IMR-90 (cell line): ENCODE measurements around the gene SLC12A7. TPM values are rescaled to one million over a fixed set of nuclear protein-coding genes. Genes with fewer than 3 reads are reported as not detected.

Experiments
- ATAC-seq: fragments of 200-7000 bp; cut with Tn5 transposase; 2 replicates; pipeline ENCODE4 v1.9.1; 2020; ENCODE audit warnings: low read depth, mild to moderate bottlenecking, moderate library complexity
- BruUV-seq: library from RNA; stranded (reverse); fragments of 400-500 nt; replicated peaks from 2 replicates; lab custom pipeline; 2021; lab: Mats Ljungman, UMichigan
- CTCF ChIA-PET: fragments of 300-600 bp; formaldehyde crosslinking; extraction: SDS; loops from one replicate; lab custom pipeline; 2021; ENCODE audit warnings: antibody characterized with exemption; lab: Yijun Ruan, JAX
- POLR2A ChIA-PET: fragments of 300-600 bp; sonication (Branson Sonifier 250); formaldehyde crosslinking; loops from one replicate; lab custom pipeline; 2022; ENCODE audit warnings: antibody characterized with exemption; ENCODE audit not compliant: unreplicated experiment; lab: Charles Lee
- DNase-seq: peaks from one replicate; pipeline ENCODE4 v3.0.0; 2013
- H2AFZ ChIP-seq: replicated peaks from 2 replicates; pipeline ENCODE3; 2013; ENCODE audit warnings: low read length, mild to moderate bottlenecking; ENCODE audit not compliant: poor library complexity
- H2AK5ac ChIP-seq: 2 replicates; pipeline ENCODE4 v1.6.1; 2013; ENCODE audit warnings: low read depth, low read length, inconsistent platforms
- H2AK9ac ChIP-seq: replicated peaks from 2 replicates; pipeline ENCODE3; 2013; ENCODE audit warnings: mild to moderate bottlenecking, low read depth, low read length, moderate library complexity; ENCODE audit not compliant: poor library complexity
- H2BK120ac ChIP-seq: 2 replicates; pipeline ENCODE4 v1.6.1; 2013; ENCODE audit warnings: low read depth, low read length, inconsistent platforms
- H2BK15ac ChIP-seq: 3 replicates; pipeline ENCODE4 v1.6.1; 2013; ENCODE audit warnings: low read depth, low read length, inconsistent platforms
- H2BK20ac ChIP-seq: 2 replicates; pipeline ENCODE4 v1.6.1; 2013; ENCODE audit warnings: low read depth, mild to moderate bottlenecking, inconsistent platforms, low read length, moderate library complexity
- H2BK5ac ChIP-seq: 2 replicates; pipeline ENCODE4 v1.6.1; 2013; ENCODE audit warnings: mild to moderate bottlenecking, low read depth, low read length, inconsistent platforms; ENCODE audit not compliant: poor library complexity, severe bottlenecking
- H3K14ac ChIP-seq: replicated peaks from 2 replicates; pipeline ENCODE4 v1.6.1; 2013; ENCODE audit warnings: low read depth, low read length, inconsistent platforms
- H3K18ac ChIP-seq: 2 replicates; pipeline ENCODE4 v1.6.1; 2013; ENCODE audit warnings: low read depth, low read length, control low read depth
- H3K23ac ChIP-seq: 2 replicates; pipeline ENCODE4 v1.6.1; 2013; ENCODE audit warnings: low read depth, low read length, inconsistent platforms
- H3K27ac ChIP-seq: 2 replicates; pipeline ENCODE4 v1.5.1; 2013; ENCODE audit warnings: mild to moderate bottlenecking, control low read depth, low read length; ENCODE audit not compliant: insufficient read depth
- H3K27me3 ChIP-seq: 2 replicates; pipeline ENCODE4 v1.6.1; 2013; ENCODE audit warnings: low read length; ENCODE audit not compliant: control insufficient read depth, insufficient read depth
- H3K36me3 ChIP-seq: 2 replicates; pipeline ENCODE4 v1.6.1; 2013; ENCODE audit warnings: low read length, mixed read lengths; ENCODE audit not compliant: control insufficient read depth, insufficient read depth
- H3K4ac ChIP-seq: 2 replicates; pipeline ENCODE4 v1.6.1; 2013; ENCODE audit warnings: low read depth, low read length, inconsistent platforms
- H3K4me1 ChIP-seq: 2 replicates; pipeline ENCODE4 v1.6.1; 2013; ENCODE audit warnings: low read length, mixed read lengths; ENCODE audit not compliant: control insufficient read depth, insufficient read depth
- H3K4me2 ChIP-seq: 2 replicates; pipeline ENCODE4 v1.6.1; 2013; ENCODE audit warnings: low read depth, mild to moderate bottlenecking, control low read depth, low read length, moderate library complexity
- H3K4me3 ChIP-seq: 2 replicates; pipeline ENCODE4 v1.5.1; 2013; ENCODE audit warnings: low read depth, mild to moderate bottlenecking, control low read depth, low read length, moderate library complexity; ENCODE audit not compliant: insufficient read depth
- H3K56ac ChIP-seq: 2 replicates; pipeline ENCODE4 v1.6.1; 2013; ENCODE audit warnings: low read length, inconsistent platforms; ENCODE audit not compliant: insufficient read depth; ENCODE audit errors: extremely low read depth
- H3K79me1 ChIP-seq, 2 experiments: 2 replicates each; pipeline ENCODE4 v1.6.1; 2013; ENCODE audit warnings: low read length in 2 of 2, inconsistent platforms in 1 of 2, low read depth in 1 of 2
- H3K9ac ChIP-seq: 2 replicates; pipeline ENCODE4 v1.6.1; 2013; ENCODE audit warnings: low read depth, low read length, control low read depth
- H3K9me1 ChIP-seq: 2 replicates; pipeline ENCODE4 v1.6.1; 2013; ENCODE audit warnings: low read length, inconsistent platforms; ENCODE audit not compliant: insufficient read depth
- H3K9me3 ChIP-seq: 2 replicates; pipeline ENCODE4 v1.6.1; 2013; ENCODE audit warnings: low read length; ENCODE audit not compliant: control insufficient read depth, insufficient read depth
- H4K20me1 ChIP-seq: 2 replicates; pipeline ENCODE4 v1.6.1; 2013; ENCODE audit warnings: low read length, inconsistent platforms; ENCODE audit not compliant: insufficient read depth
- H4K5ac ChIP-seq: 2 replicates; pipeline ENCODE4 v1.6.1; 2013; ENCODE audit warnings: mild to moderate bottlenecking, low read depth, low read length, control low read depth
- H4K8ac ChIP-seq, 2 experiments: 2 replicates each; pipeline ENCODE4 v1.6.1; 2013; ENCODE audit warnings: low read depth in 2 of 2, low read length in 2 of 2, control low read depth in 1 of 2, inconsistent platforms in 1 of 2
- H4K91ac ChIP-seq: 2 replicates; pipeline ENCODE4 v1.6.1; 2013; ENCODE audit warnings: low read depth, low read length, inconsistent platforms; ENCODE audit not compliant: insufficient read depth
- BHLHE40 ChIP-seq: fragments of 150-350 bp; IDR thresholded peaks from 2 replicates; pipeline ENCODE4 v1.6.1; 2016; ENCODE audit warnings: mild to moderate bottlenecking, low read depth, low read length
- CEBPB ChIP-seq: IDR thresholded peaks from 2 replicates; pipeline ENCODE4 v1.6.1; 2012; ENCODE audit warnings: low read depth, low read length, improper control_type of control experiment
- FOS ChIP-seq: fragments of 150-350 bp; IDR thresholded peaks from 2 replicates; pipeline ENCODE4 v1.6.1; 2016; ENCODE audit warnings: low read depth, low read length
- MAZ ChIP-seq: IDR thresholded peaks from 2 replicates; pipeline ENCODE4 v1.6.1; 2012; ENCODE audit warnings: low read depth, mild to moderate bottlenecking, low read length, improper control_type of control experiment, moderate library complexity, borderline replicate concordance
- MXI1 ChIP-seq: IDR thresholded peaks from 2 replicates; pipeline ENCODE4 v1.6.1; 2012; ENCODE audit warnings: low read depth, mild to moderate bottlenecking, low read length, moderate library complexity, borderline replicate concordance
- NFE2L2 ChIP-seq: fragments of 150-350 bp; IDR thresholded peaks from 2 replicates; pipeline ENCODE4 v1.6.1; 2016; ENCODE audit warnings: low read depth, mild to moderate bottlenecking, low read length
- POLR2A ChIP-seq: IDR thresholded peaks from 2 replicates; pipeline ENCODE4 v1.6.1; 2012; ENCODE audit warnings: mild to moderate bottlenecking, low read depth, low read length
- RAD21 ChIP-seq: IDR thresholded peaks from 2 replicates; pipeline ENCODE4 v1.6.1; 2012; ENCODE audit warnings: low read length, improper control_type of control experiment
- RCOR1 ChIP-seq: IDR thresholded peaks from 2 replicates; pipeline ENCODE4 v1.6.1; 2012; ENCODE audit warnings: mild to moderate bottlenecking, low read length, improper control_type of control experiment; ENCODE audit not compliant: insufficient replicate concordance
- SMC3 ChIP-seq: fragments of 150-350 bp; IDR thresholded peaks from 2 replicates; pipeline ENCODE4 v1.6.1; 2016; ENCODE audit warnings: low read depth, mild to moderate bottlenecking, antibody characterized with exemption, low read length, moderate library complexity
- USF2 ChIP-seq: fragments of 150-350 bp; IDR thresholded peaks from 2 replicates; pipeline ENCODE4 v1.6.1; 2017; ENCODE audit warnings: mild to moderate bottlenecking, antibody characterized with exemption, low read length, low read depth
- WGBS, 2 experiments: methylation state at CpG; one replicate each; pipeline versions ENCODE4 v1.1.5 to v1.1.7; 2013; ENCODE audit warnings: missing lambda C conversion rate in 2 of 2; ENCODE audit not compliant: insufficient read length in 1 of 2; ENCODE audit errors: extremely low coverage in 2 of 2; 5-methylcytosine and 5-hydroxymethylcytosine counted together
- dilution Hi-C: fragments of 300-500 bp; cut with HindIII; formaldehyde crosslinking; loops from one replicate; pipeline ENCODE4 v1.14.3; 2018; ENCODE audit warnings: low sequenced_read_pairs; ENCODE audit not compliant: unreplicated experiment
- in situ Hi-C: fragments of 300-500 bp; cut with MboI; formaldehyde crosslinking; loops from 3 replicates; pipeline ENCODE4 v1.14.3; 2019; ENCODE audit warnings: low sequenced_read_pairs, inconsistent platforms, mixed read lengths
- intact Hi-C: fragments of 100-400 bp; cut with micrococcal nuclease; formaldehyde crosslinking; loops from 2 replicates; pipeline ENCODE4 v1.10.0; 2022
- polyA plus RNA-seq, 3 experiments: library from polyadenylated mRNA; depleted of rRNA; stranded (reverse); fragments of >200 nt; gene quantifications; 2 replicates each; pipeline ENCODE4 v1.2.3, GENCODE V29; 2012; ENCODE audit warnings: low replicate concordance in 1 of 3
- total RNA-seq: library from RNA; depleted of rRNA; stranded (reverse); fragments of >200 nt; gene quantifications from 2 replicates; pipeline ENCODE4 v1.2.3, GENCODE V29; 2012
- TF ChIP-seq, protein P1 (sequence below): conservative IDR thresholded peaks from 2 replicates; pipeline ENCODE4 v1.5.1; 2012; ENCODE audit warnings: mild to moderate bottlenecking, low read depth, low read length, improper control_type of control experiment

Gene SLC12A7
- total and polyA plus RNA-seq, 2 of the 4 experiments (the other 2 are of a cell fraction): 3.0 to 6.1 TPM

DNA sequence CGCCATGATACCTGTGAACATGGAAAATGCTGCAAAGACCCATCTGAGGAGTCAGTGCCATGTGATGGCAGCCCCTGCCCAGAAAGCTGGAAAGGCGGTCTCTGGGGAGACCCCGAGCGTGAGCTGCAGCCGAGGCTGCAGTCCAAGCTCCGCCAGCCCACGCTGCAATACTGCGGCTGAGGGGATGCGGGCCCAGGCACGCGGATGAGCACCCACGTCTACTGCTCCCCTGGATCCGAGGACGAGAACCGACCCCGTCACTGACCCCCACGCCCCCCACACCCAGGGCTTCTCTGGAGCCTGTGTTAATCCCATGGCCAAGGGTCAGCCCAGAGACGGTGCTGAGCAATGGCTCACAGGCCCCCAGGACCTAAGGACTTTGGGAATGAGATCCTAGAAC, 32.4 kb downstream of the SLC12A7 start:
- Histone ChIP-seq H2BK20ac (no peak overlapping the region), H3K79me1 (no peaks in the 10 kb centered on the region), H3K4me3 (no peak overlapping the region), H3K56ac (no peak overlapping the region), H3K27me3 (no peaks in the 10 kb centered on the region), H3K9ac (no peak overlapping the region), H2AK9ac (no peak overlapping the region), H4K5ac (no peak overlapping the region), H3K9me1 (no peaks in the 10 kb centered on the region), H3K4ac (no peak overlapping the region), H4K20me1 (no peaks in the 10 kb centered on the region; the same call in 1 of the 2 replicates), H3K4me2 (no peak overlapping the region), H4K8ac (no peak overlapping the region), H3K27ac (no peak overlapping the region), H2AK5ac (no peak overlapping the region), H3K23ac (no peak overlapping the region), H3K9me3 (no peaks in the 10 kb centered on the region), H3K14ac (no peak overlapping the region), H2AFZ (no peak overlapping the region), H4K91ac (no peak overlapping the region), H2BK15ac (no peak overlapping the region), H2BK120ac (no peak overlapping the region), H2BK5ac (no peak overlapping the region), H3K18ac (no peak overlapping the region), H3K4me1 (no peaks in the 10 kb centered on the region), H3K36me3 (peaks cover 19% of the 10 kb centered on the region; the same call in 1 of the 2 replicates)
- no TSS peak for BruUV-seq
- POLR2A ChIA-PET: no interaction called here
- ATAC-seq (no peak), DNase-seq (no peak)
- 99% methylated on average over 11 of the region's 18 CpGs; no CpG with 5 or more reads in 1 of the 2 experiments for whole genome bisulfite sequencing, 2 experiments
- CTCF ChIA-PET: no interaction called here
- no peak for TF ChIP-seq NFE2L2
- no peak for TF ChIP-seq SMC3
- TF ChIP-seq, protein P1, sequence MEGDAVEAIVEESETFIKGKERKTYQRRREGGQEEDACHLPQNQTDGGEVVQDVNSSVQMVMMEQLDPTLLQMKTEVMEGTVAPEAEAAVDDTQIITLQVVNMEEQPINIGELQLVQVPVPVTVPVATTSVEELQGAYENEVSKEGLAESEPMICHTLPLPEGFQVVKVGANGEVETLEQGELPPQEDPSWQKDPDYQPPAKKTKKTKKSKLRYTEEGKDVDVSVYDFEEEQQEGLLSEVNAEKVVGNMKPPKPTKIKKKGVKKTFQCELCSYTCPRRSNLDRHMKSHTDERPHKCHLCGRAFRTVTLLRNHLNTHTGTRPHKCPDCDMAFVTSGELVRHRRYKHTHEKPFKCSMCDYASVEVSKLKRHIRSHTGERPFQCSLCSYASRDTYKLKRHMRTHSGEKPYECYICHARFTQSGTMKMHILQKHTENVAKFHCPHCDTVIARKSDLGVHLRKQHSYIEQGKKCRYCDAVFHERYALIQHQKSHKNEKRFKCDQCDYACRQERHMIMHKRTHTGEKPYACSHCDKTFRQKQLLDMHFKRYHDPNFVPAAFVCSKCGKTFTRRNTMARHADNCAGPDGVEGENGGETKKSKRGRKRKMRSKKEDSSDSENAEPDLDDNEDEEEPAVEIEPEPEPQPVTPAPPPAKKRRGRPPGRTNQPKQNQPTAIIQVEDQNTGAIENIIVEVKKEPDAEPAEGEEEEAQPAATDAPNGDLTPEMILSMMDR: no peak
- TF ChIP-seq POLR2A: no peak
- TF ChIP-seq MAZ: no peak
- TF ChIP-seq FOS: no peak
- no peak for TF ChIP-seq USF2
- no peak for TF ChIP-seq BHLHE40
- no peak for TF ChIP-seq RAD21
- TF ChIP-seq MXI1: no peak
- no peak for TF ChIP-seq CEBPB
- TF ChIP-seq RCOR1: no peak
- intact Hi-C loops: no loop called here
- in situ Hi-C loops: no loop called here
- dilution Hi-C loops: no loop called here
